GM23338 (cell line): ENCODE data around the gene POLR3K. TPM values are rescaled to one million over a fixed set of nuclear protein-coding genes. Genes with fewer than 3 reads are reported as not detected.

Source experiments
- ATAC-seq: fragments of 200-7000 bp; cut with Tn5 transposase; 3 replicates; pipeline ENCODE4 v1.9.1; 2020
- DNase-seq: peaks from one replicate; pipeline ENCODE4 v3.0.0-alpha.2; 2015; ENCODE audit warnings: low spot score
- H2AFZ ChIP-seq: fragments of 200-600 bp; sonication (generic); 2 replicates; pipeline ENCODE4 v1.8.0; 2016; ENCODE audit warnings: antibody characterized with exemption, mild to moderate bottlenecking, moderate library complexity
- H3F3A ChIP-seq: fragments of 200-600 bp; sonication (generic); replicated peaks from 2 replicates; pipeline ENCODE4 v1.8.0; 2017; ENCODE audit warnings: antibody characterized with exemption, mixed run types, low read depth
- H3K27ac ChIP-seq: fragments of 200-600 bp; sonication (generic); 2 replicates; pipeline ENCODE4 v1.6.1; 2016; ENCODE audit warnings: low read depth
- H3K27me3 ChIP-seq: fragments of 200-600 bp; sonication (generic); 2 replicates; pipeline ENCODE4 v1.8.0; 2016; ENCODE audit warnings: mild to moderate bottlenecking, mixed run types, moderate library complexity; ENCODE audit not compliant: insufficient read depth
- H3K36me3 ChIP-seq: fragments of 200-600 bp; sonication (generic); 2 replicates; pipeline ENCODE4 v1.8.0; 2016; ENCODE audit warnings: mild to moderate bottlenecking; ENCODE audit not compliant: insufficient read depth
- H3K4me1 ChIP-seq: fragments of 200-600 bp; sonication (generic); 2 replicates; pipeline ENCODE4 v1.8.0; 2016; ENCODE audit warnings: mild to moderate bottlenecking, moderate library complexity; ENCODE audit not compliant: insufficient read depth
- H3K4me2 ChIP-seq: fragments of 200-600 bp; sonication (generic); 2 replicates; pipeline ENCODE4 v1.7.1; 2017; ENCODE audit warnings: mixed run types
- H3K4me3 ChIP-seq: fragments of 200-600 bp; sonication (generic); 2 replicates; pipeline ENCODE4 v1.6.1; 2016; ENCODE audit warnings: mixed run types
- H3K79me2 ChIP-seq: fragments of 200-600 bp; sonication (generic); replicated peaks from 2 replicates; pipeline ENCODE4 v1.8.0; 2017; ENCODE audit warnings: mild to moderate bottlenecking; ENCODE audit not compliant: insufficient read depth
- H3K9me2 ChIP-seq: fragments of 200-600 bp; sonication (generic); 2 replicates; pipeline ENCODE4 v1.8.0; 2017; ENCODE audit not compliant: insufficient read depth
- H4K20me1 ChIP-seq: fragments of 200-600 bp; sonication (generic); replicated peaks from 2 replicates; pipeline ENCODE4 v1.8.0; 2017; ENCODE audit warnings: mild to moderate bottlenecking; ENCODE audit not compliant: insufficient read depth
- H3K27ac Mint-ChIP-seq: 2 replicates; pipeline ENCODE4 v1.8.0; 2020; ENCODE audit warnings: inconsistent platforms, mild to moderate bottlenecking, moderate library complexity, mixed read lengths
- H3K27me3 Mint-ChIP-seq: 3 replicates; pipeline ENCODE4 v1.8.0; 2022; ENCODE audit warnings: low read depth, mild to moderate bottlenecking, moderate library complexity, mixed read lengths, inconsistent platforms; ENCODE audit not compliant: insufficient read depth, poor library complexity
- H3K36me3 Mint-ChIP-seq: 3 replicates; pipeline ENCODE4 v1.8.0; 2021; ENCODE audit warnings: low read depth, mild to moderate bottlenecking, inconsistent platforms, moderate library complexity, mixed read lengths
- H3K4me1 Mint-ChIP-seq: 3 replicates; pipeline ENCODE4 v1.8.0; 2020; ENCODE audit warnings: mild to moderate bottlenecking, inconsistent platforms, mixed read lengths
- H3K4me3 Mint-ChIP-seq: 3 replicates; pipeline ENCODE4 v1.8.0; 2021; ENCODE audit warnings: moderate library complexity, mild to moderate bottlenecking, inconsistent platforms, mixed read lengths
- H3K9me3 Mint-ChIP-seq: 3 replicates; pipeline ENCODE4 v1.8.0; 2020; ENCODE audit warnings: moderate library complexity, mild to moderate bottlenecking, inconsistent platforms, mixed read lengths
- CREB1 ChIP-seq: fragments of 250-450 bp; sonication (Bioruptor Pico); IDR thresholded peaks from 2 replicates; pipeline ENCODE4 v1.5.0; 2020; ENCODE audit warnings: low read depth, mild to moderate bottlenecking, moderate library complexity
- CTCF ChIP-seq, 2 experiments: fragments of 200-600 bp in 1 of 2; sonication (generic) in 1 of 2; conservative IDR thresholded peaks; 2 replicates each; pipeline versions ENCODE4 v1.5.1 to v1.6.1; 2016 to 2017; ENCODE audit warnings: antibody characterized with exemption in 2 of 2, low read depth in 2 of 2, mild to moderate bottlenecking in 2 of 2, moderate library complexity in 1 of 2
- ETS1 ChIP-seq: IDR thresholded peaks from 2 replicates; pipeline ENCODE4 v1.6.1; 2016; ENCODE audit warnings: antibody characterized with exemption
- EZH2 ChIP-seq: fragments of 200-600 bp; sonication (generic); IDR thresholded peaks from one replicate; pipeline ENCODE4 v1.8.0; 2017; ENCODE audit warnings: antibody characterized with exemption, mild to moderate bottlenecking, low read depth; ENCODE audit not compliant: unreplicated experiment
- EZH2phosphoT487 ChIP-seq: fragments of 200-600 bp; sonication (generic); IDR thresholded peaks from one replicate; pipeline ENCODE4 v1.8.1; 2018; ENCODE audit warnings: antibody characterized with exemption; ENCODE audit not compliant: unreplicated experiment
- JUNB ChIP-seq: IDR thresholded peaks from one replicate; pipeline ENCODE4 v1.6.1; 2016; ENCODE audit warnings: antibody characterized with exemption; ENCODE audit not compliant: unreplicated experiment
- NANOG ChIP-seq: IDR thresholded peaks from 2 replicates; pipeline ENCODE4 v1.6.1; 2016; ENCODE audit warnings: antibody characterized with exemption, borderline replicate concordance
- POLR2AphosphoS5 ChIP-seq: IDR thresholded peaks from 2 replicates; pipeline ENCODE4 v1.6.1; 2016; ENCODE audit warnings: antibody characterized with exemption, low read depth
- REST ChIP-seq: IDR thresholded peaks from one replicate; pipeline ENCODE4 v1.6.1; 2018; ENCODE audit warnings: antibody characterized with exemption; ENCODE audit not compliant: unreplicated experiment
- STAT1 ChIP-seq: IDR thresholded peaks from one replicate; pipeline ENCODE4 v1.6.1; 2016; ENCODE audit warnings: antibody characterized with exemption; ENCODE audit not compliant: unreplicated experiment
- ZNF114 ChIP-seq: fragments of 250-450 bp; sonication (Bioruptor Pico); IDR thresholded peaks from 2 replicates; pipeline ENCODE4 v1.5.0; 2020; ENCODE audit warnings: mild to moderate bottlenecking, moderate library complexity
- ZNF331 ChIP-seq: fragments of 250-450 bp; sonication (Bioruptor Pico); IDR thresholded peaks from 2 replicates; pipeline ENCODE4 v1.5.0; 2020; ENCODE audit warnings: low read depth, mild to moderate bottlenecking, moderate library complexity
- ZNF462 ChIP-seq: fragments of 250-450 bp; sonication (Bioruptor Pico); IDR thresholded peaks from 2 replicates; pipeline ENCODE4 v1.5.0; 2020; ENCODE audit warnings: mild to moderate bottlenecking, moderate library complexity
- polyA plus RNA-seq: library from polyadenylated mRNA; unstranded; fragments of >200 nt; fragmentation: Nextera tagmentation; extraction: Ambion mirVana; gene quantifications from 2 replicates; pipeline ENCODE4 v1.2.1, GENCODE V29; 2016
- total RNA-seq: library from RNA; depleted of rRNA; stranded (reverse); fragments of >200 nt; shearing (Covaris generic); gene quantifications from 2 replicates; pipeline ENCODE4 v1.2.3, GENCODE V29; 2014

The POLR3K gene
- total and polyA plus RNA-seq, 2 experiments from 2014 or later, result 17.8 to 58.5 TPM

GRCh38 chr16:84718-85406, 31.5 kb upstream of the POLR3K start:
- Mint-ChIP-seq H3K27ac (no peak overlapping the region), H3K9me3 (no peaks in the 10 kb centered on the region), H3K4me3 (no peak overlapping the region), H3K27me3 (peaks cover 9% of the 10 kb centered on the region), H3K36me3 (peaks cover 21% of the 10 kb centered on the region), H3K4me1 (peaks cover 8% of the 10 kb centered on the region)
- Histone ChIP-seq H3K36me3 (no peaks in the 10 kb centered on the region), H3K27me3 (no peaks in the 10 kb centered on the region), H3K4me3 (no peak overlapping the region), H3F3A (no peaks in the 10 kb centered on the region), H3K4me1 (no peaks in the 10 kb centered on the region; the same call in 1 of the 2 replicates), H3K27ac (no peak overlapping the region), H3K9me2 (no peaks in the 10 kb centered on the region), H2AFZ (no peak overlapping the region), H4K20me1 (no peaks in the 10 kb centered on the region; the same call in 1 of the 2 replicates), H3K79me2 (no peaks in the 10 kb centered on the region), H3K4me2 (no peak overlapping the region)
- no peak for DNase-seq
- TF ChIP-seq STAT1, result no peak
- TF ChIP-seq ZNF114 (CRISPR knock-in tag), result no peak
- no peak for TF ChIP-seq CREB1 (CRISPR knock-in tag)
- no peak for TF ChIP-seq POLR2AphosphoS5
- TF ChIP-seq ETS1, result no peak
- TF ChIP-seq EZH2phosphoT487, result no peak
- TF ChIP-seq ZNF462 (CRISPR knock-in tag), result no peak
- no peak for TF ChIP-seq EZH2
- no peak for TF ChIP-seq ZNF331 (CRISPR knock-in tag)
- no peak for TF ChIP-seq REST
- TF ChIP-seq CTCF (conservative IDR thresholded peaks at IDR 0.05; ENCODE audit: low read depth in 2 of 2), result no peak
- no peak for TF ChIP-seq NANOG
- no peak for TF ChIP-seq JUNB
- no peak for ATAC-seq
